ENCODE results near the gene FZD8.

FZD8 gene

GRCh38 chr10:35640951-35641675 lies 983 bp downstream of the FZD8 start:
- peak; percentile 87 for DNase-seq

GRCh38 chr10:35640474-35640873 lies 1.6 kb downstream of the FZD8 start:
- DNase-seq = peak; percentile 72

- DNase-seq = peak; percentile 29
These were observed 2.2 kb downstream of the FZD8 start for GRCh38 chr10:35639728-35640401.

- no peak for DNase-seq
These were observed 2.9 kb downstream of the FZD8 start for GRCh38 chr10:35639021-35639727.

GRCh38 chr10:35638101-35638500 lies 4.0 kb downstream of the FZD8 start:
- no peak for DNase-seq

- DNase-seq = no peak
These were observed 4.6 kb downstream of the FZD8 start for GRCh38 chr10:35637462-35637861.

GRCh38 chr10:35636956-35637355 lies 5.1 kb downstream of the FZD8 start:
- DNase-seq = no peak

GRCh38 chr10:35635576-35635975 lies 6.5 kb downstream of the FZD8 start:
- peak; percentile 85 for DNase-seq

GRCh38 chr10:35633006-35633980 lies 8.8 kb downstream of the FZD8 start:
- DNase-seq = no peak

GRCh38 chr10:35632027-35632426 lies 10.1 kb downstream of the FZD8 start:
- DNase-seq = no peak

- no peak for DNase-seq
These were observed 10.7 kb downstream of the FZD8 start for GRCh38 chr10:35631404-35631803.

- DNase-seq = no peak
These were observed 15.1 kb downstream of the FZD8 start for GRCh38 chr10:35626971-35627507.

- no peak for DNase-seq
These were observed 27.8 kb downstream of the FZD8 start for GRCh38 chr10:35614312-35614711.

- DNase-seq = peak; percentile 13
These were observed 28.4 kb downstream of the FZD8 start for GRCh38 chr10:35613597-35614226.

GRCh38 chr10:35613107-35613440 lies 29.0 kb downstream of the FZD8 start:
- DNase-seq = no peak

- DNase-seq = no peak
These were observed 29.6 kb downstream of the FZD8 start for GRCh38 chr10:35612385-35613106.

- DNase-seq = no peak
These were observed 30.3 kb downstream of the FZD8 start for GRCh38 chr10:35611750-35612149.

- no peak for DNase-seq
These were observed 33.8 kb downstream of the FZD8 start for GRCh38 chr10:35608328-35608672.

- DNase-seq = peak; percentile 5
These were observed 34.4 kb downstream of the FZD8 start for GRCh38 chr10:35607475-35608327.

GRCh38 chr10:35606430-35606829 lies 35.7 kb downstream of the FZD8 start:
- DNase-seq = no peak
